HepG2 (cell line): ENCODE measurements around the gene GGA3. TPM values are rescaled to one million over a fixed set of nuclear protein-coding genes. Genes with fewer than 3 reads are reported as not detected.

Experiments
- AGO2 ChIP-seq: fragments of 200-400 bp; formaldehyde crosslinking; optimal IDR thresholded peaks from 2 replicates; pipeline ENCODE3; 2017; ENCODE audit warnings: mild to moderate bottlenecking, low read depth, low read length, moderate library complexity
- BRD4 ChIP-seq: sonication (generic); formaldehyde crosslinking; IDR thresholded peaks from 2 replicates; pipeline ENCODE4 v1.4.0; 2020; ENCODE audit warnings: missing genetic modification reagents
- KLF9 ChIP-seq: IDR thresholded peaks from 2 replicates; pipeline ENCODE4 v1.6.1; 2016; ENCODE audit warnings: low read depth
- MBNL3 ChIP-seq: fragments of 250-450 bp; sonication (Bioruptor Pico); conservative IDR thresholded peaks from 2 replicates; pipeline ENCODE4 v1.8.0; 2022; ENCODE audit warnings: mild to moderate bottlenecking, inconsistent platforms
- MED13 ChIP-seq: sonication (generic); formaldehyde crosslinking; IDR thresholded peaks from 2 replicates; pipeline ENCODE4 v1.5.0; 2020; ENCODE audit warnings: missing genetic modification reagents
- MLLT10 ChIP-seq: sonication (generic); formaldehyde crosslinking; IDR thresholded peaks from 2 replicates; pipeline ENCODE4 v1.4.0; 2020; ENCODE audit warnings: missing genetic modification reagents
- PAWR ChIP-seq: sonication (generic); formaldehyde crosslinking; IDR thresholded peaks from 2 replicates; pipeline ENCODE4 v1.4.0; 2020; ENCODE audit warnings: missing genetic modification reagents, mild to moderate bottlenecking, borderline replicate concordance
- PBX2 ChIP-seq: IDR thresholded peaks from 2 replicates; pipeline ENCODE4 v1.6.1; 2016; ENCODE audit warnings: control low read depth
- TBX2 ChIP-seq: sonication (generic); formaldehyde crosslinking; IDR thresholded peaks from 2 replicates; pipeline ENCODE4 v1.5.0; 2020; ENCODE audit warnings: missing genetic modification reagents, mild to moderate bottlenecking, borderline replicate concordance
- ZMAT5 ChIP-seq: sonication (generic); formaldehyde crosslinking; IDR thresholded peaks from 2 replicates; pipeline ENCODE4 v1.5.0; 2020; ENCODE audit warnings: mild to moderate bottlenecking, low read depth, missing genetic modification reagents, borderline replicate concordance
- ZNF230 ChIP-seq: sonication (generic); formaldehyde crosslinking; IDR thresholded peaks from 2 replicates; pipeline ENCODE4 v1.4.0; 2020; ENCODE audit warnings: mild to moderate bottlenecking, missing genetic modification reagents
- ZNF318 ChIP-seq: sonication (generic); formaldehyde crosslinking; IDR thresholded peaks from 2 replicates; pipeline ENCODE4 v1.4.0; 2020; ENCODE audit warnings: mild to moderate bottlenecking, missing genetic modification reagents
- ZNF512B ChIP-seq: sonication (generic); formaldehyde crosslinking; IDR thresholded peaks from 2 replicates; pipeline ENCODE4 v1.5.1; 2020; ENCODE audit warnings: missing genetic modification reagents, mild to moderate bottlenecking, borderline replicate concordance
- ZNF724P ChIP-seq: sonication (generic); formaldehyde crosslinking; IDR thresholded peaks from 2 replicates; pipeline ENCODE4 v1.8.0; 2022; ENCODE audit warnings: missing genetic modification reagents, borderline replicate concordance
- ZNF749 ChIP-seq: sonication (generic); formaldehyde crosslinking; IDR thresholded peaks from 2 replicates; pipeline ENCODE4 v1.8.0; 2022; ENCODE audit warnings: mild to moderate bottlenecking, missing genetic modification reagents, moderate library complexity, borderline replicate concordance
- polyA plus RNA-seq, 8 experiments: library from polyadenylated mRNA; depleted of rRNA in 3 of 8; stranded (reverse) in 7 of 8; unstranded in 1 of 8; fragments of >200 nt; fragmentation: Illumina TruSeq in 4 of 8; extraction: Trizol in 4 of 8; gene quantifications; 2 replicates each; pipeline versions ENCODE4 v1.2.1 to v1.2.3, GENCODE V29; 2011 to 2016; ENCODE audit warnings: low read depth in 4 of 8, missing spikeins in 1 of 8, mixed read lengths in 1 of 8; ENCODE audit not compliant: insufficient read depth in 1 of 8
- total RNA-seq, 5 experiments: library from RNA; depleted of rRNA; stranded (reverse); fragments of >200 nt; fragmentation: Illumina TruSeq; extraction: Trizol; gene quantifications; 2 replicates each; pipeline ENCODE4 v1.2.3, GENCODE V29; 2016; ENCODE audit warnings: low read depth in 1 of 5

The GGA3 gene
- total and polyA plus RNA-seq, 2 of the 13 experiments (the other 11 are each of a cell fraction or from before 2014, with no cell fraction given): 28.4 to 43.7 TPM

GRCh38 chr17:75295201-75296158 is 34.1 kb upstream of the GGA3 start (continued):
- TF ChIP-seq ZNF230 (CRISPR knock-in tag) (peak; percentile 59; the same call in 1 of the 2 replicates), ZMAT5 (CRISPR knock-in tag) (no peak), MED13 (CRISPR knock-in tag) (peak; percentile 16; the same call in 1 of the 2 replicates), ZNF512B (CRISPR knock-in tag) (peak; percentile 20; the same call in 1 of the 2 replicates), KLF9 (peak; percentile 59; the same call in 1 of the 2 replicates), TBX2 (CRISPR knock-in tag) (peak; percentile 95), PAWR (CRISPR knock-in tag) (no peak), MBNL3 (CRISPR knock-in tag) (0 out of 2 replicates have a peak, but pooled peaks have one; percentile 63), ZNF749 (CRISPR knock-in tag) (no peak), MLLT10 (CRISPR knock-in tag) (no peak), AGO2 (no peak), ZNF318 (CRISPR knock-in tag) (no peak), ZNF724P (no peak), BRD4 (CRISPR knock-in tag) (no peak; the same call in 1 of the 2 replicates), PBX2 (CRISPR knock-in tag) (no peak)
